ENCODE data around the gene BACE2. TPM values are rescaled to one million over a fixed set of nuclear protein-coding genes. Genes with fewer than 3 reads are reported as not detected.

The BACE2 gene
- polyA plus RNA-seq, 2 of the 4 experiments (the other 2 are of a cell fraction), result 15.2 to 26.0 TPM

- FAIRE-seq (no peak), DNase-seq (ENCODE audit: low read depth in 1 of 2, low spot score in 1 of 2) (no peak), ATAC-seq (no peak)
- 85% methylated on average over 8 of the region's 8 CpGs for WGBS (ENCODE audit: missing lambda C conversion rate)
- TF ChIP-seq MAZ (IDR thresholded peaks at IDR 0.05; ENCODE audit: borderline replicate concordance, low read depth, low read length) (no peak), HEYL (CRISPR knock-in tag; IDR thresholded peaks at IDR 0.05) (no peak), NR3C1 (IDR thresholded peaks at IDR 0.05) (no peak), ZFP36 (IDR thresholded peaks at IDR 0.05; ENCODE audit: borderline replicate concordance, partially characterized antibody) (no peak), FOSL2 (IDR thresholded peaks at IDR 0.05) (no peak), FOSL2 (CRISPR knock-in tag; IDR thresholded peaks at IDR 0.05) (no peak), RNF2 (IDR thresholded peaks at IDR 0.05; ENCODE audit: borderline replicate concordance, low read depth) (no peak), SMC3 (IDR thresholded peaks at IDR 0.05) (no peak), CHD4 (IDR thresholded peaks at IDR 0.05; ENCODE audit: borderline replicate concordance) (no peak), ATOH8 (CRISPR knock-in tag; IDR thresholded peaks at IDR 0.05; ENCODE audit: low read depth) (no peak), RAD21 (conservative IDR thresholded peaks at IDR 0.05 in 1 of 2, IDR thresholded peaks at IDR 0.05 in 1 of 2) (no peak), TP53 (CRISPR knock-in tag; IDR thresholded peaks at IDR 0.05) (no peak), HOXA7 (CRISPR knock-in tag; IDR thresholded peaks at IDR 0.05) (no peak), HDAC2 (IDR thresholded peaks at IDR 0.05) (no peak), CEBPB (IDR thresholded peaks at IDR 0.05) (no peak), HOXB13 (CRISPR knock-in tag; IDR thresholded peaks at IDR 0.05; ENCODE audit: low read depth) (no peak), FOSB (CRISPR knock-in tag; IDR thresholded peaks at IDR 0.05) (no peak), SREBF2 (IDR thresholded peaks at IDR 0.05) (no peak), JUN (IDR thresholded peaks at IDR 0.05) (no peak), BHLHE40 (IDR thresholded peaks at IDR 0.05; ENCODE audit: low read depth, low read length) (no peak), CBX2 (IDR thresholded peaks at IDR 0.05; ENCODE audit: borderline replicate concordance, low read depth) (no peak)
- Histone ChIP-seq H3K4me2 (no peak overlapping the region), H3K27ac (no peak overlapping the region), H3K4me1 (no peaks in the 10 kb centered on the region), H3K9me3 (no peaks in the 10 kb centered on the region), H3K4me3 (no peak overlapping the region)
- POLR2A ChIA-PET, result no interaction called here
- CTCF ChIA-PET, result interaction anchor here (1.7 kb wide), 1 partner anchor 63 kb away, joined by 4 read pairs; no protein-coding TSS in a partner anchor
These were observed 52.3 kb downstream of the BACE2 start for GRCh38 chr21:41220208-41220733.

GRCh38 chr21:41222247-41223068 lies 54.5 kb downstream of the BACE2 start:
- Histone ChIP-seq H3K4me2 (no peak overlapping the region), H3K4me1 (no peaks in the 10 kb centered on the region), H3K27ac (no peak overlapping the region), H3K9me3 (no peaks in the 10 kb centered on the region), H3K4me3 (no peak overlapping the region)
- 91% methylated on average over 13 of the region's 19 CpGs for WGBS (ENCODE audit: missing lambda C conversion rate)
- POLR2A ChIA-PET, result no interaction called here
- no peak for TF ChIP-seq HOXA7 (CRISPR knock-in tag; IDR thresholded peaks at IDR 0.05)
- TF ChIP-seq PHF8 (IDR thresholded peaks at IDR 0.05; ENCODE audit: borderline replicate concordance, low read depth), result no peak
- TF ChIP-seq POLR2A (IDR thresholded peaks at IDR 0.05; ENCODE audit: low read length), result no peak
- no peak for TF ChIP-seq FOSL2 (IDR thresholded peaks at IDR 0.05)
- no peak for TF ChIP-seq FOSL2 (CRISPR knock-in tag; IDR thresholded peaks at IDR 0.05)
- no peak for TF ChIP-seq FOSB (CRISPR knock-in tag; IDR thresholded peaks at IDR 0.05)
- TF ChIP-seq BHLHE40 (IDR thresholded peaks at IDR 0.05; ENCODE audit: low read depth, low read length), result no peak
- TF ChIP-seq ELK1 (IDR thresholded peaks at IDR 0.05; ENCODE audit: low read depth, low read length), result no peak
- no peak for TF ChIP-seq TP53 (CRISPR knock-in tag; IDR thresholded peaks at IDR 0.05)
- no peak for TF ChIP-seq RNF2 (IDR thresholded peaks at IDR 0.05; ENCODE audit: borderline replicate concordance, low read depth)
- TF ChIP-seq ZNF302 (CRISPR knock-in tag; IDR thresholded peaks at IDR 0.05), result no peak
- TF ChIP-seq CHD4 (IDR thresholded peaks at IDR 0.05; ENCODE audit: borderline replicate concordance), result no peak
- no peak for TF ChIP-seq ZSCAN20 (CRISPR knock-in tag; IDR thresholded peaks at IDR 0.05)
- no peak for TF ChIP-seq RCOR1 (IDR thresholded peaks at IDR 0.05; ENCODE audit: low read depth, low read length)
- no peak for TF ChIP-seq HEYL (CRISPR knock-in tag; IDR thresholded peaks at IDR 0.05)
- no peak for TF ChIP-seq CBX2 (IDR thresholded peaks at IDR 0.05; ENCODE audit: borderline replicate concordance, low read depth)
- no peak for TF ChIP-seq USF2 (IDR thresholded peaks at IDR 0.05)
- no peak for TF ChIP-seq ZC3H11A (IDR thresholded peaks at IDR 0.05)
- no peak for TF ChIP-seq FOXS1 (CRISPR knock-in tag; IDR thresholded peaks at IDR 0.05)
- no peak for TF ChIP-seq RFX5 (IDR thresholded peaks at IDR 0.05)
- no peak for TF ChIP-seq MAX (IDR thresholded peaks at IDR 0.05)
- CTCF ChIA-PET, result interaction anchor here (0.6 kb wide), 1 partner anchor 96 kb away, joined by 3 read pairs; no protein-coding TSS in a partner anchor
- FAIRE-seq (no peak), ATAC-seq (no peak), DNase-seq (ENCODE audit: low read depth in 1 of 2, low spot score in 1 of 2) (no peak)
